Trophoblast cell (in vitro differentiated cells and primary cell): ENCODE results near the gene PCNX3.

Experiments used
- DNase-seq, 2 donors: peaks; one replicate each; pipeline ENCODE4 v3.0.0-alpha.2; 2016
- H2AFZ ChIP-seq: 2 replicates; pipeline ENCODE4 v1.6.1; 2013; ENCODE audit warnings: low read length, moderate library complexity, mild to moderate bottlenecking; ENCODE audit not compliant: insufficient read depth, poor library complexity
- H2AK5ac ChIP-seq: 2 replicates; pipeline ENCODE4 v1.6.1; 2013; ENCODE audit warnings: mild to moderate bottlenecking, low read length
- H2BK120ac ChIP-seq: 2 replicates; pipeline ENCODE4 v1.6.1; 2013; ENCODE audit warnings: low read length, mild to moderate bottlenecking, moderate library complexity; ENCODE audit not compliant: insufficient read depth, poor library complexity
- H2BK12ac ChIP-seq: 2 replicates; pipeline ENCODE4 v1.6.1; 2013; ENCODE audit warnings: mild to moderate bottlenecking, low read length, moderate library complexity
- H2BK5ac ChIP-seq: 2 replicates; pipeline ENCODE4 v1.6.1; 2013; ENCODE audit warnings: low read length, low read depth, moderate library complexity, mild to moderate bottlenecking; ENCODE audit not compliant: poor library complexity
- H3K14ac ChIP-seq: 2 replicates; pipeline ENCODE4 v1.6.1; 2013; ENCODE audit warnings: mild to moderate bottlenecking, low read length
- H3K18ac ChIP-seq: 2 replicates; pipeline ENCODE4 v1.6.1; 2013; ENCODE audit warnings: mild to moderate bottlenecking, low read length
- H3K23ac ChIP-seq: 2 replicates; pipeline ENCODE4 v1.6.1; 2013; ENCODE audit warnings: low read length
- H3K27ac ChIP-seq: 2 replicates; pipeline ENCODE4 v1.5.1; 2013; ENCODE audit warnings: low read depth, mild to moderate bottlenecking, inconsistent platforms, low read length, moderate library complexity
- H3K27me3 ChIP-seq: 2 replicates; pipeline ENCODE4 v1.6.1; 2013; ENCODE audit warnings: inconsistent platforms, mild to moderate bottlenecking, low read length, moderate library complexity; ENCODE audit not compliant: insufficient read depth
- H3K36me3 ChIP-seq, 2 experiments: 1 replicate in 1 of 2; 2 replicates in 1 of 2; pipeline ENCODE4 v1.6.1; 2013; ENCODE audit warnings: low read length in 2 of 2, mild to moderate bottlenecking in 2 of 2, moderate library complexity in 1 of 2; ENCODE audit not compliant: insufficient read depth in 2 of 2, control insufficient read depth in 1 of 2
- H3K4ac ChIP-seq: 2 replicates; pipeline ENCODE4 v1.6.1; 2013; ENCODE audit warnings: low read depth, mild to moderate bottlenecking, low read length, moderate library complexity
- H3K4me1 ChIP-seq, 2 experiments: 1 replicate in 1 of 2; 2 replicates in 1 of 2; pipeline ENCODE4 v1.6.1; 2013; ENCODE audit warnings: low read length in 2 of 2, mild to moderate bottlenecking in 2 of 2, moderate library complexity in 1 of 2; ENCODE audit not compliant: insufficient read depth in 2 of 2, control insufficient read depth in 1 of 2
- H3K4me2 ChIP-seq: 2 replicates; pipeline ENCODE4 v1.6.1; 2013; ENCODE audit warnings: inconsistent platforms, mild to moderate bottlenecking, low read length, moderate library complexity
- H3K4me3 ChIP-seq: 2 replicates; pipeline ENCODE4 v1.5.1; 2013; ENCODE audit warnings: mild to moderate bottlenecking, low read depth, low read length, inconsistent platforms
- H3K79me1 ChIP-seq: one replicate; pipeline ENCODE4 v1.6.1; 2013; ENCODE audit warnings: low read length
- H3K79me2 ChIP-seq: 2 replicates; pipeline ENCODE4 v1.6.1; 2013; ENCODE audit warnings: low read length, mild to moderate bottlenecking; ENCODE audit not compliant: control insufficient read depth, insufficient read depth, poor library complexity
- H3K9ac ChIP-seq: 2 replicates; pipeline ENCODE4 v1.6.1; 2013; ENCODE audit warnings: mild to moderate bottlenecking, low read length
- H3K9me3 ChIP-seq: 2 replicates; pipeline ENCODE4 v1.6.1; 2013; ENCODE audit warnings: low read depth, mild to moderate bottlenecking, control low read depth, inconsistent platforms, low read length; ENCODE audit not compliant: insufficient read depth
- H4K12ac ChIP-seq: 2 replicates; pipeline ENCODE4 v1.6.1; 2013; ENCODE audit warnings: low read depth, mild to moderate bottlenecking, low read length, moderate library complexity
- H4K8ac ChIP-seq: 2 replicates; pipeline ENCODE4 v1.6.1; 2013; ENCODE audit warnings: low read depth, mild to moderate bottlenecking, low read length, moderate library complexity
- H4K91ac ChIP-seq: one replicate; pipeline ENCODE4 v1.6.1; 2013; ENCODE audit warnings: low read depth, mild to moderate bottlenecking, low read length, moderate library complexity
- WGBS: extraction: QIAGEN DNeasy Blood & Tissue Kit; methylation state at CpG from one replicate; pipeline ENCODE4 v1.1.7; 2013; ENCODE audit warnings: missing lambda C conversion rate; ENCODE audit not compliant: insufficient read length, insufficient coverage; ENCODE audit errors: extremely low coverage; 5-methylcytosine and 5-hydroxymethylcytosine counted together

The PCNX3 gene

GRCh38 chr11:65639623-65640482 lies 24.3 kb downstream of the PCNX3 start:
- H3K79me2 ChIP-seq = peaks cover 5% of the 10 kb centered on the region
- WGBS = no CpG with 5 or more reads among the region's 8 CpGs
- no peak overlapping the region for H3K23ac ChIP-seq
- H3K9ac ChIP-seq = no peak overlapping the region
- no peak overlapping the region for H3K4me3 ChIP-seq
- no peak for DNase-seq
- no peak overlapping the region for H3K18ac ChIP-seq
- no peak overlapping the region for H4K12ac ChIP-seq
- H4K91ac ChIP-seq = no peak overlapping the region
- H3K36me3 ChIP-seq = peaks cover 25 to 27% of the 10 kb centered on the region in 2 experiments
- H3K79me1 ChIP-seq = peaks cover 7% of the 10 kb centered on the region
- no peaks in the 10 kb centered on the region for H3K27me3 ChIP-seq
- peaks cover 19 to 22% of the 10 kb centered on the region in 2 experiments for H3K4me1 ChIP-seq
- no peak overlapping the region for H2BK120ac ChIP-seq
- H3K9me3 ChIP-seq = peaks cover 3% of the 10 kb centered on the region
- H2BK5ac ChIP-seq = no peak overlapping the region
- no peak overlapping the region for H3K14ac ChIP-seq
- H2BK12ac ChIP-seq = no peak overlapping the region
- no peak overlapping the region for H3K4me2 ChIP-seq
- no peak overlapping the region for H4K8ac ChIP-seq
- H2AFZ ChIP-seq = no peak overlapping the region
- no peak overlapping the region for H2AK5ac ChIP-seq
- no peak overlapping the region for H3K27ac ChIP-seq
- H3K4ac ChIP-seq = no peak overlapping the region

- no CpG with 5 or more reads among the region's 35 CpGs for WGBS
- Histone ChIP-seq H2BK5ac (no peak overlapping the region), H3K9ac (no peak overlapping the region), H3K14ac (no peak overlapping the region), H3K27ac (no peak overlapping the region), H3K4me2 (no peak overlapping the region), H4K12ac (no peak overlapping the region), H2AK5ac (no peak overlapping the region), H2BK120ac (no peak overlapping the region), H4K8ac (no peak overlapping the region), H2BK12ac (no peak overlapping the region), H3K4me3 (no peak overlapping the region), H3K36me3 (peaks cover 18 to 19% of the 10 kb centered on the region in 2 experiments), H3K23ac (no peak overlapping the region), H3K4me1 (peaks cover 19 to 24% of the 10 kb centered on the region in 2 experiments), H3K79me1 (peaks cover 7% of the 10 kb centered on the region), H2AFZ (no peak overlapping the region), H3K27me3 (no peaks in the 10 kb centered on the region), H3K9me3 (peaks cover 3% of the 10 kb centered on the region), H4K91ac (no peak overlapping the region), H3K79me2 (peaks cover 5% of the 10 kb centered on the region), H3K18ac (no peak overlapping the region), H3K4ac (no peak overlapping the region)
- DNase-seq = no peak
Observed at GRCh38 chr11:65640483-65641296, 25.1 kb downstream of the PCNX3 start.

GRCh38 chr11:65641297-65642013 lies 25.9 kb downstream of the PCNX3 start:
- no peak overlapping the region for H3K9ac ChIP-seq
- H3K4me1 ChIP-seq = peaks cover 19 to 24% of the 10 kb centered on the region in 2 experiments
- H4K12ac ChIP-seq = no peak overlapping the region
- no peak overlapping the region for H3K27ac ChIP-seq
- H3K14ac ChIP-seq = no peak overlapping the region
- no peak overlapping the region for H3K4me3 ChIP-seq
- peaks cover 6% of the 10 kb centered on the region for H3K9me3 ChIP-seq
- no peak for DNase-seq
- H3K79me1 ChIP-seq = peaks cover 7% of the 10 kb centered on the region
- no peak overlapping the region for H3K18ac ChIP-seq
- peaks cover 5% of the 10 kb centered on the region for H3K79me2 ChIP-seq
- no peak overlapping the region for H4K91ac ChIP-seq
- no peak overlapping the region for H2BK5ac ChIP-seq
- no CpG with 5 or more reads among the region's 16 CpGs for WGBS
- H2BK12ac ChIP-seq = no peak overlapping the region
- H3K23ac ChIP-seq = no peak overlapping the region
- H3K27me3 ChIP-seq = no peaks in the 10 kb centered on the region
- H3K4me2 ChIP-seq = peak overlapping the region; percentile 23
- no peak overlapping the region for H2AFZ ChIP-seq
- H2AK5ac ChIP-seq = no peak overlapping the region
- no peak overlapping the region for H2BK120ac ChIP-seq
- peaks cover 17% of the 10 kb centered on the region in 2 experiments for H3K36me3 ChIP-seq
- no peak overlapping the region for H3K4ac ChIP-seq
- no peak overlapping the region for H4K8ac ChIP-seq

- peaks cover 7% of the 10 kb centered on the region for H3K79me1 ChIP-seq
- H3K4ac ChIP-seq = no peak overlapping the region
- no peak overlapping the region for H3K14ac ChIP-seq
- H4K12ac ChIP-seq = no peak overlapping the region
- no peak overlapping the region for H4K91ac ChIP-seq
- H2BK120ac ChIP-seq = no peak overlapping the region
- H3K79me2 ChIP-seq = peaks cover 5% of the 10 kb centered on the region
- H4K8ac ChIP-seq = no peak overlapping the region
- no peak overlapping the region for H3K18ac ChIP-seq
- H2BK12ac ChIP-seq = no peak overlapping the region
- WGBS = no CpG with 5 or more reads among the region's 49 CpGs
- peak overlapping the region; percentile 23 for H3K4me2 ChIP-seq
- H3K36me3 ChIP-seq = peaks cover 10 to 13% of the 10 kb centered on the region in 2 experiments
- peaks cover 17 to 26% of the 10 kb centered on the region in 2 experiments for H3K4me1 ChIP-seq
- H2AK5ac ChIP-seq = no peak overlapping the region
- no peak overlapping the region for H2BK5ac ChIP-seq
- H3K4me3 ChIP-seq = no peak overlapping the region
- no peak overlapping the region for H3K9ac ChIP-seq
- H3K23ac ChIP-seq = no peak overlapping the region
- H3K27me3 ChIP-seq = no peaks in the 10 kb centered on the region
- H3K9me3 ChIP-seq = peaks cover 9% of the 10 kb centered on the region
- H3K27ac ChIP-seq = no peak overlapping the region
- DNase-seq = no peak
- no peak overlapping the region for H2AFZ ChIP-seq
Observed at GRCh38 chr11:65642014-65642671, 26.6 kb downstream of the PCNX3 start.
